ENCODE data around the gene SLC33A1. TPM values are rescaled to one million over a fixed set of nuclear protein-coding genes. Genes with fewer than 3 reads are reported as not detected.

The SLC33A1 gene
- polyA plus RNA-seq (2013, experiment 1 of 2): 9.8 TPM
- 10.2 TPM for polyA plus RNA-seq (2013, experiment 2 of 2)

DNA sequence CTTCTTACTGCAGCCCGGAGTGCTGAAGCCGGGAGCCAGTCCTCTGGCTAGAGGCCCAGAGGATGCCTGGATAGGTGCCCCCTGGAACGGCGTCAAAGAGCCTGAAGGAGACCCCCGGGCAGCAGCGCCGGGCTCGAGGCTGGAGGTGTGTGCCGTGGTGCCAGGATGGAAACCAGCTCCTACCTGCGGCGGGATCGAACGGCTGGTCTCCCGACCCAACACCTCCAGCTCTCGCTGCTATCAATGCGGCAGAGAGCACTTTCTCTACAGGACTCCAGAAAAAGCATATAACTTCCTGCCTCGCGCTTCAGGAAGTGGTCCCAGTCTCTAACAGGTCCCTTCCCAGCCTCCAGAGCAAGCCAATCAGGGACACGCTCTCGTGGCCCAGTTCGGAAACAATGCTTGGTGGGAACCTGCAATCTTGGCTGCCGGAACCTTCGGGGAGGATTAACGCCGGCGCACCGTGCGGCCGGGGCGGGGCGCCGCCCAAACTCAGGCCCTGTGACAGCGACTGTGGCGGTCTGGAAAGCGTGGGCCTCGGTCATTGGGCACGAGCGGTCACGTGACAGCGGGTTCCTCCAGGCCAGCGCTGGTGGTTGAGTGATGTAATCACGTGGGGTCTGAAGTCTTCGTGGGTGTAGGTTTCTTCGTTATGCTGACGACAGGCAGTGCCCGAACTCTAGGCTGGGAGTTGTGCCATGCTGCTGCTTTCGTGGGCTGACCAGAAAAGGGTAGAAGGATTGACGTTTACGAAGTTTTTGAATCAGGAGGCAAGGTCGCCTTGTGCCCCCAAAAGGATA lies at the start of gene SLC33A1:
Gene SLC33A1, minus strand, starts transcription at position 287 of the 800 bp plus-strand sequence. CDS start 430 bp downstream, outside the sequence.
- WGBS, 2 donors (ENCODE audit: extremely low coverage in 2 of 2, insufficient read length in 2 of 2, insufficient replicate concordance in 1 of 2): no CpG with 5 or more reads among the region's 50 CpGs
- Histone ChIP-seq H3K9ac (ENCODE audit: low read depth, low read length, poor library complexity) (peak within 1 kb of the TSS; percentile 94), H3K79me1 (ENCODE audit: low read depth, low read length) (peaks cover 8% of the 10 kb centered on the region)

GRCh38 chr3:155895379-155895900 lies 41.2 kb upstream of the SLC33A1 start:
- H4K8ac ChIP-seq (ENCODE audit: low read depth, low read length): no peak overlapping the region
- H3K36me3 ChIP-seq (replicated peaks in 1 of 2; ENCODE audit: control insufficient read depth in 2 of 2, insufficient read depth in 2 of 2, low read length in 2 of 2): peaks cover 14 to 94% of the 10 kb centered on the region in 2 donors
- H2AK5ac ChIP-seq (ENCODE audit: low read depth, low read length): no peak overlapping the region
- H3K14ac ChIP-seq (ENCODE audit: low read length): no peak overlapping the region
- no CpG with 5 or more reads among the region's 7 CpGs for WGBS, 2 donors (ENCODE audit: extremely low coverage in 2 of 2, insufficient read length in 2 of 2, insufficient replicate concordance in 1 of 2)
- no peak overlapping the region for H2BK5ac ChIP-seq (ENCODE audit: low read length)
- H4K91ac ChIP-seq (ENCODE audit: low read depth, low read length, poor library complexity): no peak overlapping the region
- H3K23ac ChIP-seq (ENCODE audit: low read depth, low read length, poor library complexity): no peak overlapping the region
- DNase-seq (ENCODE audit: low spot score): no peak
- no peaks in the 10 kb centered on the region for H3K27me3 ChIP-seq (ENCODE audit: control insufficient read depth in 3 of 3, insufficient read depth in 3 of 3, low read depth in 1 of 3, low read length in 3 of 3)
- no peak overlapping the region for H3K27ac ChIP-seq (replicated peaks; ENCODE audit: low read length)
- no peak overlapping the region for H3K4me2 ChIP-seq (ENCODE audit: insufficient read depth, low read length, poor library complexity, severe bottlenecking)
- H2BK15ac ChIP-seq (ENCODE audit: low read length): no peak overlapping the region
- no peak overlapping the region for H2AFZ ChIP-seq (ENCODE audit: low read length)
- H2BK120ac ChIP-seq (ENCODE audit: low read depth, low read length): no peak overlapping the region
- no peak overlapping the region for H2BK12ac ChIP-seq (ENCODE audit: low read length)
- no peak overlapping the region for H3K4me3 ChIP-seq (ENCODE audit: low read length in 2 of 2)
- H3K4ac ChIP-seq (ENCODE audit: low read length): no peak overlapping the region
- no peaks in the 10 kb centered on the region for H3K4me1 ChIP-seq (ENCODE audit: control insufficient read depth in 2 of 2, insufficient read depth in 1 of 2, low read depth in 1 of 2, low read length in 2 of 2)
- H3K18ac ChIP-seq (ENCODE audit: low read length): no peak overlapping the region
- peaks cover 1% of the 10 kb centered on the region for H3K79me1 ChIP-seq (ENCODE audit: low read depth, low read length)
- no peak overlapping the region for H3K9ac ChIP-seq (ENCODE audit: low read depth, low read length, poor library complexity)
- peaks cover 0 to 6% of the 10 kb centered on the region in 2 donors for H3K9me3 ChIP-seq (replicated peaks in 1 of 2; ENCODE audit: control insufficient read depth in 2 of 2, insufficient read depth in 1 of 2, low read depth in 1 of 2, low read length in 2 of 2)

More for the DNA sequence above, at the start of gene SLC33A1:
- peak within 1 kb of the TSS; percentile 93 to 97 for H3K4me3 ChIP-seq (ENCODE audit: low read length in 2 of 2)
- no peak within 1 kb of the TSS for H2BK120ac ChIP-seq (ENCODE audit: low read depth, low read length)
- H3K4me2 ChIP-seq (ENCODE audit: insufficient read depth, low read length, poor library complexity, severe bottlenecking): peak within 1 kb of the TSS; percentile 82
- H3K18ac ChIP-seq (ENCODE audit: low read length): peak within 1 kb of the TSS; percentile 92
- H2BK12ac ChIP-seq (ENCODE audit: low read length): no peak within 1 kb of the TSS
- no peaks in the 10 kb centered on the region for H3K27me3 ChIP-seq (ENCODE audit: control insufficient read depth in 3 of 3, insufficient read depth in 3 of 3, low read depth in 1 of 3, low read length in 3 of 3)
- no peak within 1 kb of the TSS for H3K4ac ChIP-seq (ENCODE audit: low read length)
- peaks cover 0 to 18% of the 10 kb centered on the region in 2 donors for H3K36me3 ChIP-seq (replicated peaks in 1 of 2; ENCODE audit: control insufficient read depth in 2 of 2, insufficient read depth in 2 of 2, low read length in 2 of 2)
- peak within 1 kb of the TSS; percentile 79 for H4K91ac ChIP-seq (ENCODE audit: low read depth, low read length, poor library complexity)
- DNase-seq (ENCODE audit: low spot score): peak; percentile 97
- no peak within 1 kb of the TSS for H2AK5ac ChIP-seq (ENCODE audit: low read depth, low read length)
- H3K14ac ChIP-seq (ENCODE audit: low read length): no peak within 1 kb of the TSS
- no peak within 1 kb of the TSS for H4K8ac ChIP-seq (ENCODE audit: low read depth, low read length)
- peak within 1 kb of the TSS; percentile 30 for H2BK5ac ChIP-seq (ENCODE audit: low read length)
- peak within 1 kb of the TSS; percentile 42 for H2BK15ac ChIP-seq (ENCODE audit: low read length)
- H3K27ac ChIP-seq (replicated peaks; ENCODE audit: low read length): peak within 1 kb of the TSS; percentile 68
- peaks cover 6 to 9% of the 10 kb centered on the region in 2 donors for H3K4me1 ChIP-seq (ENCODE audit: control insufficient read depth in 2 of 2, insufficient read depth in 1 of 2, low read depth in 1 of 2, low read length in 2 of 2)
- H3K9me3 ChIP-seq (replicated peaks in 1 of 2; ENCODE audit: control insufficient read depth in 2 of 2, insufficient read depth in 1 of 2, low read depth in 1 of 2, low read length in 2 of 2): peaks cover 0 to 3% of the 10 kb centered on the region in 2 donors
- H3K23ac ChIP-seq (ENCODE audit: low read depth, low read length, poor library complexity): peak within 1 kb of the TSS; percentile 87
- H2AFZ ChIP-seq (ENCODE audit: low read length): peak within 1 kb of the TSS; percentile 90

DNA sequence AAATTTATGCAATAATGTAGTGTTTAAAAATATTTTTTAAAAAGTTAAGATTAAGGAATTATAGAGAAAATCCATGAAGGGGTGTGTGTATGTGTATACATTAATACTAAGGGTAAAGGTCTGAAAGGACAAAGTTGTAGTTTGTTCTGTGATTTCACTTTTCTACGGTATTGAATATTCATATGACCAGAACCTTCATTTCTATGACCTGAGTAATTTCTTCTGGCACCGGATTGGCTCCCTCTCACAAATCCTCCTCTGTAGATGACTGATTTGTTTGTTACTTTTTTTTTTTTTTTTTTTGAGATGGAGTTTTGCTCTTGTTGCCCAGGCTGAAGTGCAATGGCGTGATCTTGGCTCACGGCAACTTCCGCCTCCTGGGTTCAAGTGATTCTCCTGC lies 37.1 kb upstream of the SLC33A1 start:
- WGBS, 2 donors (ENCODE audit: extremely low coverage in 2 of 2, insufficient read length in 2 of 2, insufficient replicate concordance in 1 of 2): no CpG with 5 or more reads among the region's 5 CpGs
- peaks cover 0 to 6% of the 10 kb centered on the region in 2 donors for H3K9me3 ChIP-seq (replicated peaks in 1 of 2; ENCODE audit: control insufficient read depth in 2 of 2, insufficient read depth in 1 of 2, low read depth in 1 of 2, low read length in 2 of 2)
- DNase-seq (ENCODE audit: low spot score): no peak
- no peak overlapping the region for H3K23ac ChIP-seq (ENCODE audit: low read depth, low read length, poor library complexity)
- no peak overlapping the region for H3K4ac ChIP-seq (ENCODE audit: low read length)
- H3K79me1 ChIP-seq (ENCODE audit: low read depth, low read length): peaks cover 1% of the 10 kb centered on the region
- H3K4me1 ChIP-seq (ENCODE audit: control insufficient read depth in 2 of 2, insufficient read depth in 1 of 2, low read depth in 1 of 2, low read length in 2 of 2): peaks cover 4 to 5% of the 10 kb centered on the region in 2 donors
- no peaks in the 10 kb centered on the region for H3K27me3 ChIP-seq (ENCODE audit: control insufficient read depth in 3 of 3, insufficient read depth in 3 of 3, low read depth in 1 of 3, low read length in 3 of 3)
- H3K27ac ChIP-seq (replicated peaks; ENCODE audit: low read length): no peak overlapping the region
- H2BK5ac ChIP-seq (ENCODE audit: low read length): no peak overlapping the region
- H2BK120ac ChIP-seq (ENCODE audit: low read depth, low read length): no peak overlapping the region
- H3K14ac ChIP-seq (ENCODE audit: low read length): no peak overlapping the region
- H2AK5ac ChIP-seq (ENCODE audit: low read depth, low read length): no peak overlapping the region
- no peak overlapping the region for H2BK12ac ChIP-seq (ENCODE audit: low read length)
- no peak overlapping the region for H4K8ac ChIP-seq (ENCODE audit: low read depth, low read length)
- no peak overlapping the region for H4K91ac ChIP-seq (ENCODE audit: low read depth, low read length, poor library complexity)
- H3K18ac ChIP-seq (ENCODE audit: low read length): no peak overlapping the region
- no peak overlapping the region for H3K9ac ChIP-seq (ENCODE audit: low read depth, low read length, poor library complexity)
- H3K36me3 ChIP-seq (replicated peaks in 1 of 2; ENCODE audit: control insufficient read depth in 2 of 2, insufficient read depth in 2 of 2, low read length in 2 of 2): peaks cover 6 to 56% of the 10 kb centered on the region in 2 donors
- H2AFZ ChIP-seq (ENCODE audit: low read length): no peak overlapping the region
- H2BK15ac ChIP-seq (ENCODE audit: low read length): no peak overlapping the region
- H3K4me3 ChIP-seq (ENCODE audit: low read length in 2 of 2): no peak overlapping the region
- no peak overlapping the region for H3K4me2 ChIP-seq (ENCODE audit: insufficient read depth, low read length, poor library complexity, severe bottlenecking)

DNA sequence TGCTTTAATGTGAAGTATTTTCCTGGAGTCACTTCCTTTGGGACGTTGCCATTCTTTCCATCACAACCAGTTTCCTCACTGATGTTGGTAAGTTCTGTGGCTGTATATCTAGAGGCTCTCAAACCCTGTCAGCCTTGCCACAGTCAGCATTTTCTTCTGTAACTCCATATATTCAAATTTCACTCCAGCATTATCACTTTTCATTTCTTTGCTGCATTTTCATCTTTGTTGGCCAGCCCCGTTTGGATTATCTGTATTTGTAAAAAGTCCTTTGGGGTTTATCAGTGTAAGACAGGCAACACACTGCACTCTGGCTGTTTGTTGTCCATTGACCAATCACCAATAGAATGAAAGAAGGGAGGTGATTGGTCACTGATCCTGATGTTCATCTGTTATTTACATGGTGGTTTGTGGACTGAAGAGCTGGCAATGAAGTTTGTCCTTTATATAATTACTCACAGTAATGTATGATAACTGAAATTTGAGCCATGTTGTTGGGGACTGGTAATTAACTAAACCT lies 36.5 kb upstream of the SLC33A1 start:
- no CpG with 5 or more reads among the region's 2 CpGs for WGBS, 2 donors (ENCODE audit: extremely low coverage in 2 of 2, insufficient read length in 2 of 2, insufficient replicate concordance in 1 of 2)
- Histone ChIP-seq H3K36me3 (replicated peaks in 1 of 2; ENCODE audit: control insufficient read depth in 2 of 2, insufficient read depth in 2 of 2, low read length in 2 of 2) (peaks cover 6 to 51% of the 10 kb centered on the region in 2 donors), H3K27me3 (ENCODE audit: control insufficient read depth in 3 of 3, insufficient read depth in 3 of 3, low read depth in 1 of 3, low read length in 3 of 3) (no peaks in the 10 kb centered on the region), H2BK5ac (ENCODE audit: low read length) (no peak overlapping the region), H3K18ac (ENCODE audit: low read length) (no peak overlapping the region), H3K9ac (ENCODE audit: low read depth, low read length, poor library complexity) (no peak overlapping the region), H2AK5ac (ENCODE audit: low read depth, low read length) (no peak overlapping the region), H4K8ac (ENCODE audit: low read depth, low read length) (no peak overlapping the region), H2BK12ac (ENCODE audit: low read length) (no peak overlapping the region), H3K27ac (replicated peaks; ENCODE audit: low read length) (no peak overlapping the region), H4K91ac (ENCODE audit: low read depth, low read length, poor library complexity) (no peak overlapping the region), H3K14ac (ENCODE audit: low read length) (no peak overlapping the region), H3K4me2 (ENCODE audit: insufficient read depth, low read length, poor library complexity, severe bottlenecking) (no peak overlapping the region), H3K9me3 (replicated peaks in 1 of 2; ENCODE audit: control insufficient read depth in 2 of 2, insufficient read depth in 1 of 2, low read depth in 1 of 2, low read length in 2 of 2) (peaks cover 0 to 6% of the 10 kb centered on the region in 2 donors), H3K4me1 (ENCODE audit: control insufficient read depth in 2 of 2, insufficient read depth in 1 of 2, low read depth in 1 of 2, low read length in 2 of 2) (peaks cover 4 to 5% of the 10 kb centered on the region in 2 donors), H2AFZ (ENCODE audit: low read length) (no peak overlapping the region), H3K23ac (ENCODE audit: low read depth, low read length, poor library complexity) (no peak overlapping the region), H3K4me3 (ENCODE audit: low read length in 2 of 2) (no peak overlapping the region), H3K4ac (ENCODE audit: low read length) (no peak overlapping the region), H3K79me1 (ENCODE audit: low read depth, low read length) (peaks cover 1% of the 10 kb centered on the region), H2BK120ac (ENCODE audit: low read depth, low read length) (no peak overlapping the region), H2BK15ac (ENCODE audit: low read length) (no peak overlapping the region)
- DNase-seq (ENCODE audit: low spot score): no peak
